Stimulated activated CD8-positive, alpha-beta memory T cell treated with anti-CD3 and anti-CD28 coated beads, Interleukin-4, amount 100 ng/mL, for 1 hour (primary cell): Measurements from ENCODE around the gene SLC1A3.

Experiments used
- DNase-seq, 2 donors: peaks; one replicate each; pipeline ENCODE4 v3.0.0-alpha.2; 2020; ENCODE audit warnings: low read depth in 2 of 2, low spot score in 1 of 2

The SLC1A3 gene

GRCh38 chr5:36683821-36684434 is 77.5 kb downstream of the SLC1A3 start:
- no peak for DNase-seq

GRCh38 chr5:36685631-36686288 is 79.4 kb downstream of the SLC1A3 start:
- no peak for DNase-seq

GRCh38 chr5:36686881-36687280 is 80.5 kb downstream of the SLC1A3 start:
- no peak for DNase-seq

GRCh38 chr5:36688722-36689121 is 82.3 kb downstream of the SLC1A3 start:
- no peak for DNase-seq

- no peak for DNase-seq
Observed at GRCh38 chr5:36689225-36689624, 82.8 kb downstream of the SLC1A3 start.

- peak; percentile 11 to 33 for DNase-seq
Observed at GRCh38 chr5:36690041-36690961, 83.9 kb downstream of the SLC1A3 start.

- no peak for DNase-seq
Observed at GRCh38 chr5:36691226-36691625, 84.8 kb downstream of the SLC1A3 start.

GRCh38 chr5:36691696-36692371 is 85.4 kb downstream of the SLC1A3 start:
- no peak for DNase-seq

GRCh38 chr5:36692791-36693763 is 86.7 kb downstream of the SLC1A3 start:
- no peak for DNase-seq

GRCh38 chr5:36694351-36694750 is 87.9 kb downstream of the SLC1A3 start:
- DNase-seq: no peak

- DNase-seq: no peak
Observed at GRCh38 chr5:36696059-36696673, 89.8 kb downstream of the SLC1A3 start.

- DNase-seq: no peak
Observed at GRCh38 chr5:36698031-36698430, 91.6 kb downstream of the SLC1A3 start.

- no peak for DNase-seq
Observed at GRCh38 chr5:36701085-36701698, 94.8 kb downstream of the SLC1A3 start.

GRCh38 chr5:36703245-36703860 is 96.9 kb downstream of the SLC1A3 start:
- no peak for DNase-seq

GRCh38 chr5:36704131-36704530 is 97.7 kb downstream of the SLC1A3 start:
- no peak for DNase-seq

- no peak for DNase-seq
Observed at GRCh38 chr5:36705055-36705454, 98.6 kb downstream of the SLC1A3 start.

GRCh38 chr5:36706662-36707061 is 100.3 kb downstream of the SLC1A3 start:
- DNase-seq: no peak

GRCh38 chr5:36708996-36709395 is 102.6 kb downstream of the SLC1A3 start:
- DNase-seq: no peak

GRCh38 chr5:36710039-36710438 is 103.6 kb downstream of the SLC1A3 start:
- DNase-seq: no peak
